Caco-2 (cell line): ENCODE data around the gene USP10. TPM values are rescaled to one million over a fixed set of nuclear protein-coding genes. Genes with fewer than 3 reads are reported as not detected.
A peak's percentile ranks its signal among the peaks of the same experiment; 100 is the strongest.
"Not testable (repeated sequence)": the region's sequence is repeated elsewhere in the genome, so short reads cannot be mapped to it uniquely, and the experiment has no call there.

Experiments
- BruUV-seq: library from RNA; stranded (reverse); fragments of 400-500 nt; replicated peaks from 2 replicates; lab custom pipeline; 2021; lab: Mats Ljungman, UMichigan
- CTCF ChIA-PET: fragments of 300-600 bp; sonication (Branson Sonifier 250); formaldehyde crosslinking; loops from one replicate; lab custom pipeline; 2022; ENCODE audit warnings: antibody characterized with exemption; lab: Charles Lee
- POLR2A ChIA-PET: fragments of 300-600 bp; sonication (Branson Sonifier 250); formaldehyde crosslinking; loops from one replicate; lab custom pipeline; 2022; ENCODE audit warnings: antibody characterized with exemption; lab: Charles Lee
- DNase-seq, 2 experiments: peaks; one replicate each; pipeline versions ENCODE4 v3.0.0 to v3.0.0-alpha.2; 2020 to 2022
- H3K27me3 ChIP-seq: replicated peaks from 2 replicates; pipeline ENCODE4 v1.6.0; 2011; ENCODE audit warnings: low read length; ENCODE audit not compliant: control insufficient read depth, insufficient read depth
- H3K36me3 ChIP-seq: 2 replicates; pipeline ENCODE4 v1.5.1; 2011; ENCODE audit warnings: low read length; ENCODE audit not compliant: control insufficient read depth, insufficient read depth
- H3K4me1 ChIP-seq: fragments of 250-450 bp; sonication (Bioruptor Pico); 2 replicates; pipeline ENCODE4 v1.5.1; 2020; ENCODE audit warnings: mild to moderate bottlenecking
- H3K4me3 ChIP-seq: 2 replicates; pipeline ENCODE4 v1.5.1; 2011; ENCODE audit warnings: low read depth, mild to moderate bottlenecking, control low read depth, low read length
- H3K9me3 ChIP-seq: fragments of 250-450 bp; sonication (Bioruptor Pico); 2 replicates; pipeline ENCODE4 v1.5.1; 2020; ENCODE audit warnings: mild to moderate bottlenecking, moderate library complexity
- H3K27ac Mint-ChIP-seq: one replicate; pipeline ENCODE4 v1.8.0; 2022; ENCODE audit warnings: mixed read lengths; ENCODE audit not compliant: unreplicated experiment
- H3K27me3 Mint-ChIP-seq: one replicate; pipeline ENCODE4 v1.8.0; 2022; ENCODE audit warnings: mixed read lengths; ENCODE audit not compliant: insufficient read depth, unreplicated experiment
- H3K36me3 Mint-ChIP-seq: one replicate; pipeline ENCODE4 v1.8.0; 2022; ENCODE audit warnings: mild to moderate bottlenecking, mixed read lengths; ENCODE audit not compliant: insufficient read depth, unreplicated experiment
- H3K4me1 Mint-ChIP-seq: one replicate; pipeline ENCODE4 v1.8.0; 2022; ENCODE audit warnings: low read depth, mixed read lengths; ENCODE audit not compliant: unreplicated experiment
- H3K4me3 Mint-ChIP-seq: one replicate; pipeline ENCODE4 v1.8.0; 2022; ENCODE audit warnings: mild to moderate bottlenecking, moderate library complexity, mixed read lengths; ENCODE audit not compliant: unreplicated experiment
- H3K9me3 Mint-ChIP-seq: one replicate; pipeline ENCODE4 v1.8.0; 2022; ENCODE audit warnings: mixed read lengths; ENCODE audit not compliant: unreplicated experiment
- CTCF ChIP-seq, 2 experiments: fragments of 200-600 bp in 1 of 2; IDR thresholded peaks; 1 replicate in 1 of 2; 2 replicates in 1 of 2; pipeline versions ENCODE4 v1.5.1 to v1.8.0; 2011 to 2022; ENCODE audit warnings: antibody characterized with exemption in 1 of 2, control low read depth in 1 of 2, inconsistent platforms in 1 of 2, low read depth in 1 of 2, low read length in 1 of 2, mild to moderate bottlenecking in 1 of 2, moderate library complexity in 1 of 2; ENCODE audit not compliant: insufficient read depth in 1 of 2, severe bottlenecking in 1 of 2, unreplicated experiment in 1 of 2
- intact Hi-C: fragments of 100-400 bp; cut with micrococcal nuclease; formaldehyde crosslinking; loops from one replicate; pipeline ENCODE4 v1.10.0; 2022; ENCODE audit not compliant: unreplicated experiment
- total RNA-seq: library from RNA; stranded (reverse); gene quantifications from 2 replicates; pipeline ENCODE4 v1.2.3, GENCODE V29; 2022

The USP10 gene
- total RNA-seq, 1 experiment from 2014 or later = 147 TPM

GRCh38 chr16:84746875-84747274, 47.1 kb downstream of the USP10 start:
- Histone ChIP-seq H3K4me1 (no peaks in the 10 kb centered on the region), H3K36me3 (no peaks in the 10 kb centered on the region; the same call in none of the 2 replicates), H3K4me3 (no peak overlapping the region), H3K9me3 (no peaks in the 10 kb centered on the region), H3K27me3 (no peaks in the 10 kb centered on the region)
- peak in 1 of 2 experiments; percentile 44 for DNase-seq
- Mint-ChIP-seq H3K9me3 (no peaks in the 10 kb centered on the region), H3K4me1 (no peaks in the 10 kb centered on the region), H3K27me3 (no peaks in the 10 kb centered on the region), H3K36me3 (peaks cover 69% of the 10 kb centered on the region), H3K4me3 (no peak overlapping the region), H3K27ac (no peak overlapping the region)
- BruUV-seq = no TSS peak
- TF ChIP-seq CTCF (IDR thresholded peaks at IDR 0.05; ENCODE audit: insufficient read depth in 1 of 2, low read depth in 1 of 2, low read length in 1 of 2, severe bottlenecking in 1 of 2, unreplicated experiment in 1 of 2) = peak; percentile 65 to 69
- intact Hi-C loops = no loop called here
- POLR2A ChIA-PET = no interaction called here
- CTCF ChIA-PET = interaction anchor here (0.6 to 1.3 kb wide), 2 partner anchors 8 to 584 kb away, joined by 3 to 8 read pairs; no protein-coding TSS in a partner anchor

- intact Hi-C loops, DNase-seq, H3K4me1 ChIP-seq, H3K9me3 Mint-ChIP-seq, H3K36me3 ChIP-seq, H3K27me3 ChIP-seq, POLR2A ChIA-PET, H3K27ac Mint-ChIP-seq, H3K4me3 ChIP-seq, CTCF ChIA-PET, H3K4me1 Mint-ChIP-seq, H3K4me3 Mint-ChIP-seq, BruUV-seq, H3K9me3 ChIP-seq, H3K27me3 Mint-ChIP-seq: not testable (repeated sequence)
- H3K36me3 Mint-ChIP-seq = peaks cover 58% of the 10 kb centered on the region
These were observed 48.4 kb downstream of the USP10 start for GRCh38 chr16:84748247-84748646.

- no TSS peak for BruUV-seq
- H3K27me3 ChIP-seq = no peaks in the 10 kb centered on the region
- H3K4me3 Mint-ChIP-seq = no peak overlapping the region
- H3K36me3 Mint-ChIP-seq = peaks cover 58% of the 10 kb centered on the region
- ChIA-PET CTCF (no interaction called here), POLR2A (no interaction called here)
- intact Hi-C loops = no loop called here
- DNase-seq = no peak
- H3K27ac Mint-ChIP-seq = no peak overlapping the region
- no peaks in the 10 kb centered on the region for H3K4me1 ChIP-seq
- no peaks in the 10 kb centered on the region; the same call in none of the 2 replicates for H3K36me3 ChIP-seq
- no peaks in the 10 kb centered on the region for H3K9me3 ChIP-seq
- H3K4me3 ChIP-seq = no peak overlapping the region
- no peaks in the 10 kb centered on the region for H3K4me1 Mint-ChIP-seq
- TF ChIP-seq CTCF (IDR thresholded peaks at IDR 0.05; ENCODE audit: insufficient read depth in 1 of 2, low read depth in 1 of 2, low read length in 1 of 2, severe bottlenecking in 1 of 2, unreplicated experiment in 1 of 2) = no peak
- H3K9me3 Mint-ChIP-seq = no peaks in the 10 kb centered on the region
- H3K27me3 Mint-ChIP-seq = no peaks in the 10 kb centered on the region
These were observed 49.3 kb downstream of the USP10 start for GRCh38 chr16:84749072-84749471.

- Histone ChIP-seq H3K9me3 (no peaks in the 10 kb centered on the region), H3K4me1 (no peaks in the 10 kb centered on the region), H3K4me3 (no peak overlapping the region), H3K27me3 (no peaks in the 10 kb centered on the region), H3K36me3 (no peaks in the 10 kb centered on the region; the same call in none of the 2 replicates)
- no TSS peak for BruUV-seq
- ChIA-PET CTCF (no interaction called here), POLR2A (no interaction called here)
- H3K4me1 Mint-ChIP-seq = no peaks in the 10 kb centered on the region
- DNase-seq = no peak
- no peak overlapping the region for H3K4me3 Mint-ChIP-seq
- no peak overlapping the region for H3K27ac Mint-ChIP-seq
- H3K27me3 Mint-ChIP-seq = no peaks in the 10 kb centered on the region
- peaks cover 60% of the 10 kb centered on the region for H3K36me3 Mint-ChIP-seq
- no peak for TF ChIP-seq CTCF (IDR thresholded peaks at IDR 0.05; ENCODE audit: insufficient read depth in 1 of 2, low read depth in 1 of 2, low read length in 1 of 2, severe bottlenecking in 1 of 2, unreplicated experiment in 1 of 2)
- intact Hi-C loops = no loop called here
- no peaks in the 10 kb centered on the region for H3K9me3 Mint-ChIP-seq
These were observed 50.0 kb downstream of the USP10 start for GRCh38 chr16:84749815-84750214.
